Mucosa of descending colon (tissue), 3 donors: ENCODE measurements around the gene PSMG3. TPM values are rescaled to one million over a fixed set of nuclear protein-coding genes. Genes with fewer than 3 reads are reported as not detected.

ENCODE experiments used
- ATAC-seq: fragments of 200-7000 bp; cut with Tn5 transposase; one replicate; pipeline ENCODE4 v1.9.1; 2020; ENCODE audit warnings: mild to moderate bottlenecking, moderate library complexity
- DNase-seq, 3 donors: peaks; one replicate each; pipeline ENCODE4 v3.0.0-alpha.2; 2020
- H3K36me3 ChIP-seq: fragments of 200-600 bp; one replicate; pipeline ENCODE4 v1.8.0; 2021; ENCODE audit warnings: low read depth, mild to moderate bottlenecking
- H3K4me1 ChIP-seq: fragments of 200-600 bp; one replicate; pipeline ENCODE4 v1.8.0; 2021; ENCODE audit warnings: low read depth, mild to moderate bottlenecking
- H3K4me3 ChIP-seq: fragments of 200-600 bp; one replicate; pipeline ENCODE4 v1.8.0; 2021; ENCODE audit warnings: mild to moderate bottlenecking
- H3K9me3 ChIP-seq: fragments of 200-600 bp; one replicate; pipeline ENCODE4 v1.8.0; 2021; ENCODE audit warnings: mild to moderate bottlenecking
- CTCF ChIP-seq: fragments of 200-600 bp; IDR thresholded peaks from one replicate; pipeline ENCODE4 v1.8.0; 2022; ENCODE audit warnings: antibody characterized with exemption, mild to moderate bottlenecking
- intact Hi-C, 2 donors: fragments of 100-400 bp; cut with DNase I in 1 of 2; cut with micrococcal nuclease in 1 of 2; formaldehyde crosslinking; loops; one replicate each; pipeline versions ENCODE4 v1.11.0 to v1.11.1; 2022; cut with DNase I, micrococcal nuclease
- total RNA-seq, 3 donors: library from RNA; stranded (reverse); fragmentation: NEBNext Ultra II Directional in 2 of 3; extraction: Animal tissue kit (Norgen Biotek cat#: 25700) in 2 of 3; gene quantifications; one replicate each; pipeline versions ENCODE4 v1.2.1 to v1.2.4, GENCODE V29; 2021 to 2023
- donor health status: DM: no; HTN: no; CAD: no; lungs with moderate emphysema.
- donor health status: DM: no; HTN: no; CAD: no.
- donor health status: DM: no; HTN: yes; CAD: no.

PSMG3 gene
- total RNA-seq, 3 donors from 2014 or later = 22.6 to 26.0 (median 22.9) TPM

- no peaks in the 10 kb centered on the region for H3K9me3 ChIP-seq
- DNase-seq (peak in 2 of 3 donors; percentile 35 to 54), ATAC-seq (no peak)
- no peak for TF ChIP-seq CTCF
- no peaks in the 10 kb centered on the region for H3K36me3 ChIP-seq
- H3K4me3 ChIP-seq = no peak overlapping the region
- peaks cover 8% of the 10 kb centered on the region for H3K4me1 ChIP-seq
- intact Hi-C loops = no loop called here
These were observed 11.5 kb downstream of the PSMG3 start for GRCh38 chr7:1558181-1558811.

- no peaks in the 10 kb centered on the region for H3K36me3 ChIP-seq
- H3K4me1 ChIP-seq = peaks cover 8% of the 10 kb centered on the region
- ATAC-seq (no peak), DNase-seq (peak in 1 of 3 donors; percentile 35)
- H3K4me3 ChIP-seq = no peak overlapping the region
- no peaks in the 10 kb centered on the region for H3K9me3 ChIP-seq
- intact Hi-C loops = no loop called here
- TF ChIP-seq CTCF = no peak
These were observed 12.1 kb downstream of the PSMG3 start for GRCh38 chr7:1557771-1558170.

- intact Hi-C loops = no loop called here
- DNase-seq = peak in 2 of 3 donors; percentile 38 to 50
- peaks cover 8% of the 10 kb centered on the region for H3K4me1 ChIP-seq
- ATAC-seq = no peak
- TF ChIP-seq CTCF = no peak
- H3K36me3 ChIP-seq = no peaks in the 10 kb centered on the region
- no peak overlapping the region for H3K4me3 ChIP-seq
- no peaks in the 10 kb centered on the region for H3K9me3 ChIP-seq
These were observed 12.8 kb downstream of the PSMG3 start for GRCh38 chr7:1557006-1557405.

- no peaks in the 10 kb centered on the region for H3K9me3 ChIP-seq
- peak; percentile 59 for TF ChIP-seq CTCF
- intact Hi-C loops = no loop called here
- H3K36me3 ChIP-seq = no peaks in the 10 kb centered on the region
- peak within 1 kb of the TSS; percentile 13 for H3K4me3 ChIP-seq
- H3K4me1 ChIP-seq = peaks cover 8% of the 10 kb centered on the region
- DNase-seq (peak; percentile 90 to 95 (median 95)), ATAC-seq (peak; percentile 88)
These were observed 13.9 kb downstream of the PSMG3 start, which contains the start of gene TMEM184A for GRCh38 chr7:1555813-1556543. Gene TMEM184A (minus strand): TSS chr7:1556205. CDS start chr7:1555484, 721 bp downstream.

- Histone ChIP-seq H3K36me3 (no peaks in the 10 kb centered on the region), H3K4me1 (peaks cover 4% of the 10 kb centered on the region), H3K4me3 (peak overlapping the region; percentile 13), H3K9me3 (no peaks in the 10 kb centered on the region)
- no peak for TF ChIP-seq CTCF
- DNase-seq = peak; percentile 89 to 91 (median 90)
- intact Hi-C loops = no loop called here
- ATAC-seq = peak; percentile 88
These were observed 14.6 kb downstream of the PSMG3 start for GRCh38 chr7:1555046-1555812.
